ENCODE results near the gene NHS. TPM values are rescaled to one million over a fixed set of nuclear protein-coding genes. Genes with fewer than 3 reads are reported as not detected.

Gene NHS
- total and polyA plus RNA-seq, 2 experiments from 2014 or later, result 0.72 to 0.89 TPM

- no peaks in the 10 kb centered on the region for H3K36me3 ChIP-seq
- H3K9me3 ChIP-seq (ENCODE audit: low read depth), result no peaks in the 10 kb centered on the region
- peak; percentile 83 to 85 for DNase-seq (ENCODE audit: low read depth in 1 of 2, low spot score in 1 of 2)
- no peak overlapping the region for H3K4me3 ChIP-seq
- TF ChIP-seq, protein P1, sequence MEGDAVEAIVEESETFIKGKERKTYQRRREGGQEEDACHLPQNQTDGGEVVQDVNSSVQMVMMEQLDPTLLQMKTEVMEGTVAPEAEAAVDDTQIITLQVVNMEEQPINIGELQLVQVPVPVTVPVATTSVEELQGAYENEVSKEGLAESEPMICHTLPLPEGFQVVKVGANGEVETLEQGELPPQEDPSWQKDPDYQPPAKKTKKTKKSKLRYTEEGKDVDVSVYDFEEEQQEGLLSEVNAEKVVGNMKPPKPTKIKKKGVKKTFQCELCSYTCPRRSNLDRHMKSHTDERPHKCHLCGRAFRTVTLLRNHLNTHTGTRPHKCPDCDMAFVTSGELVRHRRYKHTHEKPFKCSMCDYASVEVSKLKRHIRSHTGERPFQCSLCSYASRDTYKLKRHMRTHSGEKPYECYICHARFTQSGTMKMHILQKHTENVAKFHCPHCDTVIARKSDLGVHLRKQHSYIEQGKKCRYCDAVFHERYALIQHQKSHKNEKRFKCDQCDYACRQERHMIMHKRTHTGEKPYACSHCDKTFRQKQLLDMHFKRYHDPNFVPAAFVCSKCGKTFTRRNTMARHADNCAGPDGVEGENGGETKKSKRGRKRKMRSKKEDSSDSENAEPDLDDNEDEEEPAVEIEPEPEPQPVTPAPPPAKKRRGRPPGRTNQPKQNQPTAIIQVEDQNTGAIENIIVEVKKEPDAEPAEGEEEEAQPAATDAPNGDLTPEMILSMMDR (IDR thresholded peaks at IDR 0.05; ENCODE audit: low read depth, low read length), result peak; percentile 75
- H3K4me1 ChIP-seq (ENCODE audit: low read depth), result no peaks in the 10 kb centered on the region
- no peaks in the 10 kb centered on the region for H3K27me3 ChIP-seq
- H3K27ac ChIP-seq, result no peak overlapping the region
Observed at GRCh38 chrX:17590892-17591740, 216.1 kb downstream of the NHS start.

DNA sequence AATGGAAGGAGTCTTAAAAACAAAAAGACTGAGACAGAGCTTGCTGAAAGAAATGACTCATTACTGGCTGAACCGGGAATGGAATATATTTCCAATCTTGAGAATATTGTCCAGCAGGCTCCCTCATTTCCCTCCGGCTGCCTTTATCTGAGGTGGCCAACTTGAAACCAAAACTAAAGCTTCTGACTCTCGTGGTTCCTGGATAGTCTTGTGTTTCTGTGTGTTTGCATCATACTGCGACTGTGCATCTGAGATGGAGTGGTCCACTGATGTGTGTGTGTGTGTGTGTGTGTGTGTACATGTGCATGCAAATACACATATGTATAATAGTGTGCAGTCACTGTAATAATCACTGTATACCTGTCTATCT is 216.7 kb downstream of the NHS start:
- TF ChIP-seq, protein P1 (IDR thresholded peaks at IDR 0.05; ENCODE audit: low read depth, low read length), result no peak
- H3K4me1 ChIP-seq (ENCODE audit: low read depth), result no peaks in the 10 kb centered on the region
- H3K27ac ChIP-seq, result no peak overlapping the region
- no peak overlapping the region for H3K4me3 ChIP-seq
- DNase-seq (ENCODE audit: low read depth in 1 of 2, low spot score in 1 of 2), result peak in 1 of 2 donors; percentile 82
- no peaks in the 10 kb centered on the region for H3K36me3 ChIP-seq
- H3K27me3 ChIP-seq, result no peaks in the 10 kb centered on the region
- H3K9me3 ChIP-seq (ENCODE audit: low read depth), result no peaks in the 10 kb centered on the region

- Histone ChIP-seq H3K27me3 (no peaks in the 10 kb centered on the region), H3K4me3 (no peak overlapping the region), H3K9me3 (ENCODE audit: low read depth) (no peaks in the 10 kb centered on the region), H3K36me3 (no peaks in the 10 kb centered on the region), H3K27ac (no peak overlapping the region), H3K4me1 (ENCODE audit: low read depth) (no peaks in the 10 kb centered on the region)
- peak in 1 of 2 donors; percentile 27 for DNase-seq (ENCODE audit: low read depth in 1 of 2, low spot score in 1 of 2)
- TF ChIP-seq, protein P1 (IDR thresholded peaks at IDR 0.05; ENCODE audit: low read depth, low read length), result no peak
Observed at GRCh38 chrX:17592117-17592516, 217.1 kb downstream of the NHS start.

DNA sequence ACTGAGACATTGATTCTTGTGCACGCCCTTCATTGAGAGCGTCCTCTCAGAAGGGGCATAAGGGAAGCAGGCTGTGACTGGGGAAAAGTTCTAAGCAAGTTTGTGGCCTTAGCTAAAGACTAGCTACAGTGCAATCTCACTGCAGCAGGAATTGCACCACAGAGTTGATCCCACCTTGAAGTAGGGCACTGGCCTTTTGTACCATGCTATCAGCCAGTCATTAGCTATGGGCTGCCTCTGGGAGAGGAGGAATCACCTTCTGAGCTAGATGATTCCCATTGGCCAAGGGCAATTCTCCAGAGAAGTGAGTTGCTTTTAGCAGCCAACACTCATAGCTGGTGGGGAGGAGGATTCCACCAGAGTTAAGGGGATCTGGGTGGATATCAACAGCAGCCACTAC is 219.7 kb downstream of the NHS start:
- no peak for DNase-seq (ENCODE audit: low read depth in 1 of 2, low spot score in 1 of 2)
- Histone ChIP-seq H3K27me3 (no peaks in the 10 kb centered on the region), H3K9me3 (ENCODE audit: low read depth) (no peaks in the 10 kb centered on the region), H3K36me3 (no peaks in the 10 kb centered on the region), H3K4me1 (ENCODE audit: low read depth) (no peaks in the 10 kb centered on the region), H3K4me3 (no peak overlapping the region), H3K27ac (no peak overlapping the region)
- TF ChIP-seq, protein P1 (IDR thresholded peaks at IDR 0.05; ENCODE audit: low read depth, low read length), result no peak

DNA sequence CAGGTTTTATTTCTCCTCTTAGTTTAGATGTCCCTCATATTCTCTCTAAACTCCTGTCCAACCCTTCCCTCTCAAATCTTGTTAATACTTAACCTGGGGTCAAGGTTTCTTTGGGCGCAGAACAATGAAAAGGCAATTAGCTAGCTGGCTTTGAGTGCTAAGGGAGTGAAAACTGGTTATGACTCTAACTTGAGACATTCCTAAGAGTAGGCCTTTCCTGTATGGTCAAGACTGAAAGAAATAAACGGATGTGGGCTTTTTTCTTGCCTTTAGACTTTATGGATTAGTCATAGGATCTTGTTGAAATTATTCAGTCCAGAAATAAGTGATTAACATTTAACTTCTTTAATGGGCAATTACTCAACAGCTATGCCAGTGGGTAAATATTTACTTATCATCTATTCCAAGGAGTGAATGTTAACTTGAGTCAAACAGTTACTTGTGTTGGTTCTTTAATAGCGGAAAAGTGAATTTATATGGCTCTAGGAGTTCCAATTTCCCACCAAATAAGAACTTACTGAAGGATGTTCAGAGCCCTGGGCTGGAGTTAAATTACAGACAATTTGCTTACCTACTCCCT is 220.5 kb downstream of the NHS start:
- H3K27ac ChIP-seq, result no peak overlapping the region

More for the DNA sequence above, 220.5 kb downstream of the NHS start:
- Histone ChIP-seq H3K9me3 (ENCODE audit: low read depth) (no peaks in the 10 kb centered on the region), H3K27me3 (no peaks in the 10 kb centered on the region), H3K36me3 (no peaks in the 10 kb centered on the region), H3K4me1 (ENCODE audit: low read depth) (no peaks in the 10 kb centered on the region), H3K4me3 (no peak overlapping the region)
- TF ChIP-seq, protein P1 (IDR thresholded peaks at IDR 0.05; ENCODE audit: low read depth, low read length), result no peak
- DNase-seq (ENCODE audit: low read depth in 1 of 2, low spot score in 1 of 2), result peak in 1 of 2 donors; percentile 48
